Mesothelial cell of epicardium (in vitro differentiated cells): ENCODE results near the gene SYNDIG1. TPM values are rescaled to one million over a fixed set of nuclear protein-coding genes. Genes with fewer than 3 reads are reported as not detected.

Experiments
- DNase-seq, 2 experiments: peaks; one replicate each; pipeline ENCODE4 v3.0.0; 2021; ENCODE audit warnings: low spot score in 2 of 2; ENCODE audit not compliant: unreplicated experiment in 2 of 2
- H3K27ac Mint-ChIP-seq: 2 replicates; pipeline ENCODE4 v1.8.0; 2021; ENCODE audit warnings: mixed read lengths
- H3K27me3 Mint-ChIP-seq: 2 replicates; pipeline ENCODE4 v1.8.0; 2021; ENCODE audit warnings: low read depth, mixed read lengths
- H3K36me3 Mint-ChIP-seq: 2 replicates; pipeline ENCODE4 v1.8.0; 2021; ENCODE audit warnings: mixed read lengths
- H3K4me1 Mint-ChIP-seq: 2 replicates; pipeline ENCODE4 v1.8.0; 2021; ENCODE audit warnings: mixed read lengths
- H3K4me3 Mint-ChIP-seq: 2 replicates; pipeline ENCODE4 v1.8.0; 2021; ENCODE audit warnings: mild to moderate bottlenecking, moderate library complexity, mixed read lengths
- H3K9me3 Mint-ChIP-seq: 2 replicates; pipeline ENCODE4 v1.8.0; 2021; ENCODE audit warnings: mixed read lengths
- CTCF ChIP-seq: fragments of 200-600 bp; sonication (generic); IDR thresholded peaks from one replicate; pipeline ENCODE4 v1.5.0; 2021; ENCODE audit warnings: antibody characterized with exemption; ENCODE audit not compliant: unreplicated experiment
- total RNA-seq: library from RNA; stranded (reverse); gene quantifications from 3 replicates; pipeline ENCODE4 v1.2.1, GENCODE V29; 2021

The SYNDIG1 gene
- total RNA-seq, 1 donor from 2014 or later: 0.80 TPM

- DNase-seq: no peak
- no peak for TF ChIP-seq CTCF
- peaks cover 14% of the 10 kb centered on the region for H3K4me1 Mint-ChIP-seq
- H3K36me3 Mint-ChIP-seq: no peaks in the 10 kb centered on the region
- peaks cover 12% of the 10 kb centered on the region for H3K27me3 Mint-ChIP-seq
- H3K27ac Mint-ChIP-seq: no peak overlapping the region
- H3K9me3 Mint-ChIP-seq: no peaks in the 10 kb centered on the region
- H3K4me3 Mint-ChIP-seq: no peak overlapping the region
These were observed 20.3 kb upstream of the SYNDIG1 start for GRCh38 chr20:24449026-24449720.

GRCh38 chr20:24450177-24450576 lies 19.3 kb upstream of the SYNDIG1 start:
- no peak for TF ChIP-seq CTCF
- no peak overlapping the region for H3K27ac Mint-ChIP-seq
- no peak overlapping the region for H3K4me3 Mint-ChIP-seq
- H3K27me3 Mint-ChIP-seq: peaks cover 12% of the 10 kb centered on the region
- H3K4me1 Mint-ChIP-seq: peaks cover 7% of the 10 kb centered on the region
- no peak for DNase-seq
- no peaks in the 10 kb centered on the region for H3K9me3 Mint-ChIP-seq
- H3K36me3 Mint-ChIP-seq: no peaks in the 10 kb centered on the region

- Mint-ChIP-seq H3K9me3 (no peaks in the 10 kb centered on the region), H3K27me3 (peaks cover 13% of the 10 kb centered on the region)
These were observed 18.6 kb upstream of the SYNDIG1 start for GRCh38 chr20:24450624-24451376.

GRCh38 chr20:24451428-24451827 lies 18.0 kb upstream of the SYNDIG1 start:
- H3K27me3 Mint-ChIP-seq: peaks cover 18% of the 10 kb centered on the region

More at GRCh38 chr20:24450624-24451376, 18.6 kb upstream of the SYNDIG1 start:
- Mint-ChIP-seq H3K27ac (no peak overlapping the region), H3K4me1 (peaks cover under 1% of the 10 kb centered on the region), H3K36me3 (no peaks in the 10 kb centered on the region), H3K4me3 (no peak overlapping the region)
- DNase-seq: no peak
- TF ChIP-seq CTCF: no peak

GRCh38 chr20:24452016-24452415 lies 17.4 kb upstream of the SYNDIG1 start:
- Mint-ChIP-seq H3K27ac (no peak overlapping the region), H3K4me3 (no peak overlapping the region), H3K36me3 (no peaks in the 10 kb centered on the region), H3K9me3 (no peaks in the 10 kb centered on the region), H3K27me3 (peaks cover 22% of the 10 kb centered on the region), H3K4me1 (no peaks in the 10 kb centered on the region)
- no peak for DNase-seq
- no peak for TF ChIP-seq CTCF

More at GRCh38 chr20:24451428-24451827, 18.0 kb upstream of the SYNDIG1 start:
- Mint-ChIP-seq H3K27ac (no peak overlapping the region), H3K9me3 (no peaks in the 10 kb centered on the region), H3K4me1 (no peaks in the 10 kb centered on the region), H3K36me3 (no peaks in the 10 kb centered on the region), H3K4me3 (no peak overlapping the region)
- TF ChIP-seq CTCF: no peak
- no peak for DNase-seq
